GM21423 (cell line): Measurements from ENCODE around the gene PKHD1.
"Not testable (repeated sequence)": the region's sequence is repeated elsewhere in the genome, so short reads cannot be mapped to it uniquely, and the experiment has no call there.

Experiments used
- ATAC-seq: cut with Tn5 transposase; IDR thresholded peaks from one replicate; pipeline ENCODE4 v1.9.1; 2021; ENCODE audit warnings: mild to moderate bottlenecking, moderate library complexity; ENCODE audit not compliant: unreplicated experiment

The PKHD1 gene

DNA sequence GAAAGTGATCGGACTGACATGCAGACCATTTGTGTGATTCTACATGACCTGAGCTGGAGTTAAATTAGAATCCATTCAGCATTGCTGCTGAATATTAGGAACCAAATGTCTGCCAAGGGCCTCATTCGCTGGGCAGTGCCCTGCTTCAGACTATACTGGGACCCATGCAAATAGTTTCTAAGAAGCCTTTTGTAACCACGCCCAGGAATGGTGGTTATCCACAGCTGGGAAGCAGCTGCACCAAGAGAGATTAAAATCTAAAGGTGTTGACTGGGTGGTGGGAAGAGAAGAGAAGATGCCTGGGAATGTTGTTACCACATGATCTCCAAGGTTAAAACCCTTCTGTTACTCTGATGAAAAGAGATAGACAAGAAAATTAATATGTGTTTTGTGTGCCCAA lies 156.8 kb downstream of the PKHD1 start:
- no peak for ATAC-seq

DNA sequence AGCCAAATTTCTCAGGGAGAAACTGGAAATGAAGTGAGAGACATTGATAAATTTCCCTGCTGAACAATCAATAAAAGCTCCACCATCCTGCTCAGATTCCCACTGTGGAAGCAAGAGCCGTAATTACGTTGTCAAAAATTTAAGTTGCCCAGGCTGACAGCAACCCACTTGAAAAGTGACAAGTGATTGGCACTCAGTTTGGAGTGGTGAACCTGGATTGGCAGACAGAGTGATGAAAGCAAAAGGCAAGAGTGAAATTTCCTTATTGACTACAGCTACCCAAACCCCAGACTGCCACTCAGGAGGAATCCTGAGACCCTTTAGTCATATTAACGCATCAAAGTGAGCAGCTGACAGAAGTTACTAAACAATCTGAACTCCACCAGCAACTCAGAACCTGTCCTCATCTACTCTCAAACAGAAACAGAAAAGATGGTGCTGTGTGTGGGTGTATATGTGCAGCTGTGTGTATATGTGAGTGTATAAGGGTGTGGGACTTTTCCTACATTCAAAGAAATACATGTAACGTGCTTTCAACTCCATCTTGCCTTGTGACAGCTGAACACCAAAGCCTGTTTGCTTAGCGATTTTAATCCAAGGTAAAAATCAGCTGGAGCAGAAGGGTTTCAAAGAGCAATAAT lies 157.4 kb downstream of the PKHD1 start:
- ATAC-seq: no peak

DNA sequence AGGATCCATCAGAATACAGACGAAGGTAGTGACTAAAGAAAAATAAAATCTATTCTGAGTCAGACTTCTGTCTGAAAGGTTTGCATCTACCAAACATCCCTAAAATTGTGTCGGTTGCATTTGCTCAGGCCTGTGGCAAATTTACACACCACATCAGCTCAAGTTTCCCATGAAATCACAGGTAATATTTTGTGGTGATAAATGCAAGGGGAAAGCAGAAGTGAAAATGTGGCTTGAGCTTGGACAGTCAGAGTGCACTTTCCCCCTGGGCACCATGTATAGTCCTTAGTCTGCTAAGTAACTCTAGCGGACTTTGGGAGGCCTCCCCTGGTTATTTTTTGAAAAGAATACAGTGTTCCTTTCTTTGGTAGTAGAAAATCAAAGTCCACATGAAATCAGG lies 159.1 kb downstream of the PKHD1 start:
- ATAC-seq: peak; percentile 44

DNA sequence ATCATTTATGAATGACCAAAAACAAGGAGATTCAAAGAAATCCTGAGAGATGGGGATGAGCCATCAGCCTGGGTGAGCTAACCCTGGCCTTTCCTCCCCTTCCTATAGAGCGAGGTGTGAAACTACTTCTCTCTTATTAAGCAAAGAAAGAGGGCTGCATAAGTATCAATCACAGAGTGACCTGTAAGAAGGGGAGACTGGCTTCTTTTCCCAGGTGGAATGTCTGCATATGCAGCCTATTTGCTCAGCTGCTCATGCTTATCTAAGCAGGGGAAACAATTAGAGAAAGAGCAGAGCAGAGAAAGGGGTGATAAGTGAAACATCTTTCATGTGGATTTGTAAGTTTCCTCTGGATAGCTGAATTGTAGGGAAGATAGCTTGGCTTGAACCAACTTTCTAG lies 160.0 kb downstream of the PKHD1 start:
- no peak for ATAC-seq

DNA sequence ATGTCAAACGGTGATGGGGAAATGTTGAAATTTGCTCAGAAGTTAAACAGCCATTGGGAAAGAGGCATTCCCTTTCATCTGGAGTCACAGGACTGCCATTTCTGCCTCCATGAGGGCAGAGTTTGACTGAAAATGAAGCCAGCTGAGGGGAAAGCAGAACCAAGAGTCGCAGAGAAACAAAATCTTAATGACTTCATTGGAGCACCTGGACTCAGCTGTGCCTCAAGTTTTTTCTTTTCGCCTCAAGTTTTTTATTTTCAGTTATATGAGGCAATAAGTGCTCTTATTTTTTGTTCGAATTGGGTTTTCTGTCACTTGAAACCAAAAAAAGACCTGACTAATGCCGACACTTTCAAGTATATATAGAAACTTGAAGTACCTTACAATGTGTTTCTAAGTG lies 161.3 kb downstream of the PKHD1 start:
- ATAC-seq: no peak

DNA sequence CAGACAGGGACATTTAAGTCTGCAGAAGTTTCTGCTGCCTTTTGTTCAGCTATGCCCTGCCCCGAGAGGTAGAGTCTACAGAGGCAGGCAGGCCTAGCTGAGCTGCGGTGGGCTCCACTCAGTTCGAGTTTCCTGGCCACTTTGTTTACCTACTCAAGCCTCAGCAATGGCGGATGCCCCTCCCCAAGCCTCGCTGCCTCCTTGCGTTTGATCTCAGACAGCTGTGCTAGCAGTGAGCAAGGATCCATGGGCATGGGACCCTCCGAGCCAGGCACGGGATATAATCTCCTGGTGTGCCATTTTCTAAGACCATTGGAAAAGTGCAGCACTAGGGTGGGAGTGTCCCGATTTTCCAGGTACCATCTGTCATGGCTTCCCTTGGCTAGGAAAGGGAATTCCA lies 164.9 kb downstream of the PKHD1 start:
- not testable (repeated sequence) for ATAC-seq

DNA sequence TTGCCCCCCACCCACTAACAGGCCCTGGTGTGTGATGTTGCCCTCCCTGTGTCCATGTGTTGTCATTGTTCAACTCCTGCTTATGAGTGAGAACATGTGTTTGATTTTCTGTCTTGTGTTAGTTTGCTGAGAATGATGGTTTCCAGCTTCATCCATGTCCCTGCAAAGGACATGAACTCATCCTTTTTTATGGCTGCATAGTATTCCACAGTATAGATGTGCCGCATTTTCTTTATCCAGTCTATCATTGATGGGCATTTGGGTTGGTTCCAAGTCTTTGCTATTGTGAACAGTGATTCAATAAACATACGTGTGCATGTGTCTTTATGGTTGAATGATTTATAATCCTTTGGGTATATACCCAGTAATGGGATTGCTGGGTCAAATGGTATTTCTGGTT lies 169.1 kb downstream of the PKHD1 start:
- ATAC-seq: not testable (repeated sequence)

DNA sequence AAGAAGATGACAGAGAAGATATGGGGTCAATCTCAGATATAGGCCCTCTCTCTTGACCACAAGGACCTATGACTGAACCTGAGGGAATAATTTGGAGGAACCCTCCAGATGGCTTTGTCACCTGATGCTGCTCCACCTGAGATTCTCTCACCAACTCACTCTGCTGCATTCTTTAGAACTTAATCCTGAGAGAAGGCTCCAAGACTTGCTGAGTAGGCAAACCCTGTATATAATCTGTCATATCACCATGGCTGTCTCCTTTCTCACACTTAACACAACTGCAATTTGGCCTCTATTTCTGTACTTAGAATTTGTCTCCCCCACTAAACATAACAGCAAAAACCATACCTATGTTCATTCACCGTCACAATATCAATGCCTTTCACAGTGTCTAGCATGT lies 172.3 kb downstream of the PKHD1 start:
- ATAC-seq: no peak

DNA sequence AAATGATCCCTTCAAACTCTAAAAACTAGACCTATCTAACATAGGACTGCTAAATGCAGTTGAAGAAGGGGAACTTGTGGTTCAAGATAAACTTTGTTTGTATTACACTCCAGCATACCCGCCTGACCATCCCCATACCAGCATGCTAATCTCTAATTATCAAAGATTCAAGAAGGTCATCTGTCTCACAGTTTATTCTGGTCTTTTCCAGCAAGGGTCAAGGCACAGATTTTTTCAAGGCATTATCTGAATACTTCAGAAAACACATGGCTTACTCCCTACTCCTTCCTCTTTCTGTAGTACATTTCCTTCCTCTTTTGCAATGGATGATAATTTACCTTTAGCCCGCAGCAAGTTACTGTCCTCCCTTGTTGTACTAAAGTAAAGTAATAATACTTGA lies 174.1 kb downstream of the PKHD1 start:
- ATAC-seq: no peak

DNA sequence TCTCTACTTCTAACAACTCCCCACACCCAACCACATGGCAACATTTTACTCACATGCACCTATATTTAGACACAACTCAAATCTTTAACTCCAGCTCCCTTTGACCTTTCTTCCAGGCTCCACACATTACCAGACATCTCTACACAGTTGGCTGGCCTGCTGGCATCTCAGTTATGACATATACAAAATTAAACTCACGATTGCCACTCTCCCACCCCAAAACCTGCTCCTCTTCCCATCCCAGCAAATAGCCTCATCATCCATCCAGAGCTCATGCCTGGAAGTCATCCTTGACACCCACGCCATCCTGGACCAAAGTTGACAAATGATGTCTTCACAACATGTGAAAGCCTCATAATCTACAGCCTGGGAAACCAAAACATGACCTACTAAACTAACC lies 176.6 kb downstream of the PKHD1 start:
- ATAC-seq: no peak

DNA sequence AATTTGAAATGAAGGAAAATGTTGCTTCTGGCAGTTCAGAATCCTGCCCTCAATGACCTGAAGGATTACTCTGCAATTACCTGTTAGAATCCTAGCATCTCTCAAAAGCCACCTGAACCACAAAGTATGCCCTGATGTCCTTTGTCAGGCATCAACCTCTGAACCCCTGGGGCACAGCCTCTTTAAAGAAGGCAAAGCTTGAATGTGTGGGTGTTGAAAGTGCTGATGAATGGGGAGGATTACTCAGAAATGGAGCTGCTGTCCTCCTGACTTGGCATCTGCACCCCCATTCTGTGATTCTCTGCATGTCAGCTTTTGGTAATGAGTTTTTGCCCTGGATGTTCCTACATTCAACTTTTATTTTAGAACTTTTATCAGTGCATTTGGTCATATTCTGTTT lies 179.2 kb downstream of the PKHD1 start:
- ATAC-seq: no peak

DNA sequence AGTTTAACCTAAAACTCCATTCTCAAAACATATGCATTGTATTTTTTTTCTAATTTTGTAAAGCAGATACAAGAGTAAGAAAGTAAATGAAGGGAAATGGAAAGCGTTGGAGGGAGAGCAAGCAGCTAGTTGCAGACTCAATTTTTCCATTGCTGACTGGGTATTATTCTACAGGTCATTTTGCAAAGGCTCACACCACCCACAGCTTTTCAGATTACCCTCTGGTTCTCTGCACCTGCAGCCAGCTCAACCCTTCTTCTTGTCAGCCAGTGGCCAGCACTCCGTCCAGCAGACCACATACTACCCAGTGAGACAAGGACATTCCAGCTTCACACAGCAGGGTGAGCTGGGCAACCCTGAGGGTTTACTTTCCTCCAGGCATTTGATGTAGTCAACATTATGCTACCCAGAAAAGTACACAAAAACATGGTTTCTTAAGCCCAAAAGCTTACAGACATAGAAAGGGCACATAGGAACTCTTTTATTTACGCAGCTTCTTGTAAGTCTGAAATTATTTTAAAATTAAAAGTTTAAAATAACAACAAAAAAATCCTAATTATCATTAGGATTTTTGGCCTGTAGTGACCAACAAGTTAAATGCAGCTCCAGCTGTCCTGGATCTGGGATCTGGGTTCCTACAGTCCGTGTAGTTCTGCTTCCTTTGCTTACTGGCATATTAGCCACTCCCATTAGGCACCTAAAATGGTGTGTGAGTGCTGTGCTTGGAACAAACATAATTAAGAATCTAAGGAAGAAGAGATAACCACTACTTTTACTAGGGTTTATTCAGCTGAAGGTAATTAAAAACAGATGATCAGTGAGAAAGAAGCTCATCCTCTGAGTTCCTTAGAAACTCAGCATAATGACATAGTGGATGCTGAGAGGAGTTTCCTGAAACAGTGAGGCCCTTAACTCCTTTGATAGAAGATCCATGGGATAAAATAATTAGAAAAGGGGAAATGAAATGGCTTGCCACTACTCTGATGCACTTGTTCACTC lies 185.3 kb downstream of the PKHD1 start:
- ATAC-seq: no peak

DNA sequence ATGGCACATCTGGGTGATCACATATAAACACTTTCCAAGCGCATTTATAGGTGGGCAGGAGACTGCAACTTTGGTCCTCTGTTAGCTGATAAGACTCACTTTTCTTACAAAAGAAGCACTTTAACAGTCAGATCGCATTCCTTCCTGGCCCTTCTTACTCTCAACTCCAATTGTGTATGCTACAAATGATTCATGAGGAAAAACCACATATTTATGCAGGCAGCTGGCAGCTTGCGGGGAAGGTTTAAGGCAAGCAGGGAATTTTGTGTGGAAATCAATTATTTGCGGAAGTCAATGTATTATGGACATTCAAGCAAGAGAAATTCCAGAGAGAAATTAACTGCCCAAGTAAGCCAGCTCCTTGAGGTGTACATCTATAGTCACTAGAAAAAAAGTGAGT lies 194.0 kb downstream of the PKHD1 start:
- no peak for ATAC-seq

DNA sequence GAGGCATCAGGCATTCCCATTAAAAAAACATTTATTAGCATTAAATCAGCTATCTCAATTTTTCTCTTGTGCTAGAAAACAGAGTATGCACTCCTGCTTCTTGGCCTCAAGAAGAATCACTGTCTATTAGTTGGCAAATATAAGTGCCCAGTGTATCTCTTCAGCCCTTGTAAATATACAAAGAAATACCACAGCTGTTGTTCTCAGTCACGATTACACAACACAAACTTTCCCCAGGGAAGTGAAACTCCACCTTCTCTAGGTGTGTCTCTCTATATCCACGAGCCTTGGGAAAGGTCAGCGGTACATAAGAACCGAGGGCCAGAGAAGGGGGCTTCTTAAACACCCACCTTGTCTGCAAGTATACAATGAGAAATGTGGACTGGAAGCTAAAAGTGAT lies 194.7 kb downstream of the PKHD1 start:
- no peak for ATAC-seq

DNA sequence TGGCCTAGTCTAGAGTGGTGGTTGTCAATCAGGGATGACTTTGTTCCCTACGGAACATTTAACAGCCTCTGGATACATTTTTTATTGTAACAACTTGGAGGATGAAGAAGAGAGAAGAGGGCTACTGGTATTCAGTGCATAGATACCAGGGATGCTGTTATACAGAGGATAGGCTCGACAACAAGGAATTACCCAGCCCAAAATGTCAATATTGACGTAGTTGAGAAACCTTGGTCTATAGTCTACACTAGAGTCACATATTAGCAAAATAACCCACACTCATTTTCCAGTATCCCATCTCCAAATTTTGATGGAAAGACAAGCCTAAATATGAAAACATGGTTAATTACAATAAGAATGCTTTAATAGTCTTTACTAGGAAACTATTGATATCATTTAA lies 195.1 kb downstream of the PKHD1 start:
- ATAC-seq: no peak

DNA sequence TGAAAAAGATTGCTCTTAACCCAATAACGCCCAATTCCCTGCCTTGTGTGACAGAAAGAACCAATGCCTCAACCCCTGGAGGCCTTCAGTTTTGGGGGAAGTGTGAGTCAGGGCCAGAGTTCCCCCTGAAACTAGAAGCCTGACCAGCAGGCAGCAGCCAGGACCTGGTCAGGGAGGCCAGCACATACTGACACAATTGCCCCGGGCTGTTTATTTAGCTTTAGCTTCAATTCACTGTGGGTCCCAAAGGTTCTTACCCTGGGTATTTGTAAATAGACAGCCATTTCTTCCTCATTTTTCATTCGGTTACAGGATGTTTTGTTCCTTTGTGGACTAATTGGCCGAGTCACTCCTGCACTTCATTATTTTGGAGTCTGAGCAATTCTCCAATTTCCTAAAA lies 195.6 kb downstream of the PKHD1 start:
- ATAC-seq: no peak

DNA sequence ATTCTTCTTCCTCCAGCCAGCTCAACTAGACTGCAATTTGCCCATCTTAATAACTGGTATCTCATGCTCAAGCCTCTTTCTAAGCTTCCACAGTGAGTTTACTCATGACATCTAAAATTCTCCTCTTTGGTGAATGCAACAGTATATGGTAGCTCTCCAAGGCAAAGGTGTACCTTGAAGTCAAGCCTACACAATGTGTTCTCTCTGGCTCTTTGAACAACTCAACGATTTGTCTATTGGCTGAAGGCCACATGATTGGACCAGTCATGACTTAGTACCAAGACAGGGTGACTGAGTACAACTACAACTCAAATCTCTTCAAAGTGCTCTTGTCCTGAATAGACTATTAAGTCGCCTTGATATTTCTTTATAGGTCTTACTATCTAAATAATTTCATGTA lies 199.6 kb downstream of the PKHD1 start:
- ATAC-seq: no peak

DNA sequence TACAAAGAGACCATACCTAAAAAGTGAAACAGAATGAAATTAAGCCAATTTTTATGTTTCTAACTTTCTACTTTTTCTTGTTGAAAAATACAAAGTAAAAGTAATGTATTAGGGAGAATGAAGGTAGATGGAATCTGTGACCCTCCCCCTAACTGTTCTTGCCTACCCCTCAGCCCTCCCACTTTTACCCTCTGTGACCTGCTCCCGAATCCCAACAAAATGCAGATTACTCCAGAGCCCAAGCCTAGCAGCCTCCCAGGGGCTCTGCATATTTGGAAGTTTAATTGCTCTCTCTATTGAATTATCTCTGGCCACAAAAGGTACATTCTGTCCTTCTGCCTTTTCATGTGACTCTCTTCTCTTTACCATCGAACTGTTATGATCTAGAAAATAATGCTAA lies 201.5 kb downstream of the PKHD1 start:
- no peak for ATAC-seq

DNA sequence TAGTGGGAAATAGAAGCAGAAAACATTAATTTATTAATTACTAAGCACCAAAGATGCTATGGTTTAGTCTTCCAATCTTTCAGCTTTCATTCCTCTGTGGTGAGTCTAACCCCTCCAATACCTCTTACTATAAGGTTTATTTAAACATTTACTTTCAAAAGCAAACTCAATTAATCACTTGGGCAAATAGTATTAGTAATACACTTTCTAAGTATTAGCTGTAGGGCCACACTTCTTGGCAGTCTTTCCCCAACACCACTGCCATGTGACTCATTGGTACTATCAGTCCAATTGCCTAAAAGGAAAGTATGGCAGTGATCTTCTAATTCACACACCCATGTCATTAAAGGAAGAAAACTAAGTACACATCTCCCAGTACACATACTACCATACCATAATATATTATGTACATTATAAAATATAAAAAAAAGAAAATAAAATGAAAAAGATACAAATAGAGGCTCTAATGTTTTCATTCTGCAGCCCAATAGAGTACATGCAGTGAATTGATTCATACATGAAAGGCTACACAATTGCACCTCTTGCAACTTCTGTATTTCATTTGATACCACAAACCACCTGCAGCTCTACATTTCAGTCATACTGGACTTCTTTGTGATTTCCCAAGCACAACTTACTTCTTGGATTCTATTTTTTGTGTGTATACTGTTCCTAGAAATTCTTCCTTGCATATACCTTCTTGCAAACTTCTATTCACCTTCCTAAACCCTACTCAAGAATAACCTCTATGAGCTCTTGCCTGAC lies 218.6 kb downstream of the PKHD1 start:
- ATAC-seq: no peak

DNA sequence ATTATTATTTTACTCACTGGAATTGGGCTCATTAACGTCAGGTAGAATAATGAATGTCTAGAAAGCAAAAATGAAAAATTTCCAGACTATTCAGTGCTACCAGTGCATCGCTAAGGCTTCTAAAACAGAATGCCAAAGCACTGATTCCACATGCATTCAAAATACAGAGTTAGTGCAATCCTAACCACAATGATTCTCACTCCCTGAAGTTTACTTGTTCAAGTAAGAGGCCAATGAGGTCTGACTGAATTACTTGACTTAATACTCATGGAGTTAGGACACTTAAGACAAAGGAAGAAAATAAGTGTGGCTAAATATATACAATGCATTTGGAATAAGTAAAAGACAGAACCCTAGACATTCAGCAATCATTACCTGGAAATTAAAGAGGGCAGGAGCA lies 220.5 kb downstream of the PKHD1 start:
- ATAC-seq: no peak

DNA sequence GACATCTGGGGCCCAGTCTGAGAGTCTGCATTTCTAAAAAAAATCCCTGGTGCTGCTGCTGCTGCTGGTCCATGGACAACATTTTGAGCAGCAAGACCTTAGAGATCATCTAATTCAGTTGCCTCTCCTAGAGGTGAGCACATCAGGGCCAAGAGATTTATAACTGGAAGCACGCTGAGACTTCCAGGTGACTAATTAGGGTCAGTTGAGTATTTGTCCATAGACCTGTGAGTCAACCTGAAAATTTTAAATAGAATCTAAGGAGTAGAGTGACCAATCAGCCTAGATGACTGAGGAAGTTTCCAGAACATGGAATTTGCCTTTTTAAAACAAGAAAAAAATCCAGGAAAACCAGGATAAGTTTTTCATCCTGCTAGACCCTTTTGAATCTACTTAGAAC lies 221.4 kb downstream of the PKHD1 start:
- no peak for ATAC-seq

DNA sequence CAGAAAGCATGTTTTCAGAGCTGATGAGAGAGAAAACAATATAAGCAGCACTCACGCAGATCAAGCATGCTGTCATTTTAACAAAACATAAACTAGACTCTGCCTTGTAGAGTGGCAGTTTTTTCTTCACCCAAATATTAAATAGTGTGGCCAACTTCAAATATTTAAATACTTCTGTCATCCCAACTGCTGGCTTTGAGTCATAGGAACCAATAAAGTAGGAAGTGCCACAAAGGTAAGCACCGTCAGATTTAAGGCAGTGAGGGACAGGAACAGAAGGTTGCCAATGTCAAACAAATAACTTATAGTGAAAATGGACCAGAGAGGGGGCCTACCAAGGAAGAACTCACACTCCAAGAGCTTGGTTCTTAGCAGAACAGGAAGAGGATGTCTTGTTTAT lies 222.2 kb downstream of the PKHD1 start:
- no peak for ATAC-seq
